NCI-H748 (cell line): ENCODE measurements around the gene MSRB3.
"Not testable (repeated sequence)": the region's sequence is repeated elsewhere in the genome, so short reads cannot be mapped to it uniquely, and the experiment has no call there.

Experiments used
- DNase-seq: peaks from one replicate; lab custom pipeline; 2025; ENCODE audit not compliant: unreplicated experiment; lab: John Stamatoyannopoulos, UW

The MSRB3 gene

GRCh38 chr12:65285532-65285931 is 7.0 kb downstream of the MSRB3 start:
- DNase-seq = not testable (repeated sequence)

DNA sequence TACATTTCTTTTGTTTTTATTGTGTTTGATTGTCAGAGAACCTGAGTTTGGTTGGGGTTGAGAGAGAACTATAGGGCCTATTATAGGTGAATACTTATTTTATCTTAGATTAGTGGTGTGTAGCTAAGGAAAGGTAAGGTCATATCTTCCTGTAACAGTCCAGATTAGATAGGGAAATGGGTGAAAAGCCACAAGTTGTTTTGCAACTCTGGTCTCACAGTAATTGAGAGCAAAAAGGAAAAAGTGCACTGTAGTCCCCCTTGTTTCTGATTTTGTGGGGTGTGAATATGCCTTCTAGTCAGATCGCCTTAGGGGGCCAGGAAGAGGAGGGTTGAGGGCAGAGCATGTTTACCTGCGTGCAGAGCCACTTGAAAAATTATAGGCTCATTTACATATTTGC is 8.9 kb downstream of the MSRB3 start:
- no peak for DNase-seq

- no peak for DNase-seq
Measured at GRCh38 chr12:65292241-65292640, 13.8 kb downstream of the MSRB3 start.

GRCh38 chr12:65293735-65294134 is 15.3 kb downstream of the MSRB3 start:
- no peak for DNase-seq

GRCh38 chr12:65294641-65295262 is 16.3 kb downstream of the MSRB3 start:
- no peak for DNase-seq

DNA sequence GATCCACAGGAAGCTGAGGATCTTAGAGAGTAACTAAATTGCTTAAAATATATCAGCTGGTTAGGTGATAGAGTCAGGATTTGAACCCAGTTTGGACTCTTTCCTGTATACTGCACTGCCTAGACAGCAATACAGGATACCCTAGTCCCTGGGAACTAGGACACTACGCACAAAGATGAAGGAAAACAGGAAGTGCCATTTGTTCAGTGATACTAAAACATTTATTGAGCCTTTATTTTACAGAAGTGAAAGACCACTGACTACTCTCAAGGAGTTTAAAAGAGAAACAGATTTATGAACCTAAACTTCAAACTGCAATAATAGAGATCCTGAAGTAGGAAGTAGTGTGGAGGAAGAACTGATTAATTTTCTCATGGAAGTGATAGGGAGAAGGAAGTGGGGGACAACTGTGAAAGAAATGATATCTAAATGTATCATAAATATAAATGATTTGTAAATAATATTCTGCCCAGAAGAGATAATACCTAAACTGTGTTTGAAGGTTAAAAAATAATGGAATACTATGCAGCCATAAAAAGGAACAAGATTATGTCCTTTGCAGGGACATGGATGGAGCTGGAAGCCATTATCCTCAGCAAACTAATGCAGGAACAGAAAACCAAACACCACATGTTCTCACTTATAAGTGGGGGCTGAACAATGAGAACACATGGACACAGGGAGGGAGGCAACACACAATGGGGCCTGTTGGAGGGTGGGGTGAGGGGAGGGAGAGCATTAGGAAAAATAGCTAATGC is 18.2 kb downstream of the MSRB3 start:
- DNase-seq = no peak

- no peak for DNase-seq
Measured at GRCh38 chr12:65300097-65300496, 21.6 kb downstream of the MSRB3 start.

- peak; percentile 43 for DNase-seq
Measured at GRCh38 chr12:65300679-65301349, 22.3 kb downstream of the MSRB3 start.

DNA sequence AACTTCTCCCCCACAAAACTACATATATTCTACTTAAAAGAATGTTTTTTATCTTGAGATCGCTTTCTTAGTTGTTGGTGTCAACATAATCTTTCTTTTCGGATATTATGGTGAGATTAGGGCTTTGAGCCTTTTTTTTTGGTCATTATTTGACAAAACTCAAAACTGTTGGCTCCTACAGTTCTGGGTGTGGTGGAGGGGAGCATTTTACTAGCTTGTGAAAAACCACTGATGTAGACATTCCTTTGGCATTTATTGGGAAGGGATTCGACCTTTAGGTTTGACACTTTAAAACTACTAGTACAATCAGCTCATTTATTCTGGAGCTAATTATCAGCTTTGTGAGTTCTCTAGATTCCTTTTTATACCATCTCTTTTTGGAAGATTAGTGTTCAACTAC is 24.4 kb downstream of the MSRB3 start:
- DNase-seq = no peak

DNA sequence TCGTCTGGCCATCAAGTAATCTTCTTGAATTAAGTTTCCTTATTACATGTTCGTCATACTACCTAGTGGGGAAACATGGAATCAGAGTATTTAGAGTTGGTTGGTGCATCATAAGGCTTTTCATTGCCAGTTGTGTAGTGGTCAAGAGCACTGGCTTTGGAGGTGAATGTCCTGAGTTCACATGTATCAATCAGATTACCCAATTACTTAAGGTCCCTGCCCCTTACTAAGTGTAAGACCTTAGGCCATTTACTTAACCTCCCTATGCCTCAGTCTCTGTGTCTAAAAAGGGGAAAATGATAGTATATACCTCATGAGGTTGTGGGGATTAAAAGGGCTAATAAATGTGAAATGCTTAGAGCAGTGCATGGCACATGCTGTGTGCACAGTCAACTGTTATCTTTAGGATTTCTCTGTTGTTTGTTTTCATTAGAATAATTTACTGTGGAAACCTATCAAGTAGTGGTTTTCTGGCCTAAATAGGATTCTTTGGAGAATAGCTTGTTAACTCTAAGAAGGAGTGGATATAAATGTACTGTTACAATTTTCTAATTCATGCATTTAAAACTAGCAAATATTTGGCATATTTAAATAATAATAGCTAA is 27.0 kb downstream of the MSRB3 start:
- DNase-seq = no peak

GRCh38 chr12:65306366-65307168 is 28.1 kb downstream of the MSRB3 start:
- DNase-seq = peak; percentile 52

GRCh38 chr12:65307169-65307501 is 28.7 kb downstream of the MSRB3 start:
- DNase-seq = no peak

- DNase-seq = no peak
Measured at GRCh38 chr12:65308006-65308405, 29.5 kb downstream of the MSRB3 start.

GRCh38 chr12:65308601-65309071 is 30.2 kb downstream of the MSRB3 start:
- no peak for DNase-seq

- DNase-seq = no peak
Measured at GRCh38 chr12:65311260-65311659, 32.8 kb downstream of the MSRB3 start.

GRCh38 chr12:65313719-65314317 is 35.3 kb downstream of the MSRB3 start:
- peak; percentile 25 for DNase-seq

GRCh38 chr12:65315238-65315637 is 36.8 kb downstream of the MSRB3 start:
- DNase-seq = not testable (repeated sequence)

GRCh38 chr12:65318186-65318685 is 39.8 kb downstream of the MSRB3 start:
- no peak for DNase-seq

DNA sequence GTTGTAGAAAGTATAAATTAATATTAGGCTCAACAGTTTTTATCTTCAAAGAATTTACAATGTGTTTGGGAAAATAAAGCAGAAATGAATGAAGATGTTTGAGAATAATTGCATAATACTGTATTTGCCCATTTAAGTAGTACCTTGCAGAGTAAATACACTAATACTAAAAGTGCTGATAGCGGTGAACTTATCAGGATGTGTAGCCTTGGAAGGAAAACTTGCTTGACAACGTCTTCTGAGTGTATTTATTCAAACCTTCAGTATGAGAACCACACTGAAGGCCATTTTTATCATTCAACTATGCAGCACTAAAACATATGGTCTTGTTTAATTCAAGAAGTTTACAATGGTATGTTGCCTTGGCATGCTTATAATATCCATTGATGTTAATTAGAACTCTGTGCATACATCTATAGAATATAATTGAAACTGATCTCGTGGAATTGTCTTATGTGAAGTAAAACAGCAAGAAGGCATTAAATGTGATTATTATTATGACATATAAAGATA is 41.3 kb downstream of the MSRB3 start:
- no peak for DNase-seq

GRCh38 chr12:65323070-65323469 is 44.6 kb downstream of the MSRB3 start:
- no peak for DNase-seq
